ENCODE results near the gene CHAT. TPM values are rescaled to one million over a fixed set of nuclear protein-coding genes. Genes with fewer than 3 reads are reported as not detected.
A peak's percentile ranks its signal among the peaks of the same experiment; 100 is the strongest.
"Not testable (repeated sequence)": the region's sequence is repeated elsewhere in the genome, so short reads cannot be mapped to it uniquely, and the experiment has no call there.

Gene CHAT
- total RNA-seq, 1 donor from 2014 or later: not detected

DNA sequence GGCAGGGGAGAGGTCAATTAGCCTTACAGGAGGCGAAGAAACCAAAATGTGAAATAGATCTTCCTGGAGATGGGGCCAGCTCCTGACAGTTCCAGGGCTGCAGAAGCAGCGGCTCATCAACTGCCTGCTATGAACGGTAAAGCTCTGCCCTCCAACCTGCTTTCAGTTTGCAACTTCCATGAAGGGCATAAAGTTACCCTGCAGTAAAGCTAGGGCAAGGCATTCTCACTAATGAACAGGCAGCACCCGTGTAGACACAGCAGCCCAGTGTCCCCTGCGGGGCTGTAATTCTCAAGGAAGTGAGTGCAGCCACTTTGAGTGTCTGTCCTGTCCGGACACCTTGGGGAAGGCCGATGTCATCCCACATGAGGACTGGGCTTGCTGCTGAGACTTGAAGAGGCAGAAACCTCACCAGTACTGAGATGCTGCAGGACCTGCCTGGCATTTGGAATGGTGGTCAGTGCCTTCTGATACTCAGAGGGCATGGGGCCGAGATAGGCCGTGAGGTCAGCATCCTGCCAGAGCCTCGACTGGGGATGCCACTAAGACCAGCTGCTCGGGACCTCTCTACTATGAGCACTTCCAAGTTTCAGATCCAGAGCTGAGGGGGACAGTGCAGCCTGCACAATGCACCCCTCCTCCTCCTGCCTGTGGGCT is 39.6 kb downstream of the CHAT start:
- no peak for DNase-seq

- DNase-seq: no peak
Observed at GRCh38 chr10:49654036-49654693, 40.3 kb downstream of the CHAT start.

- no peak for DNase-seq
Observed at GRCh38 chr10:49655099-49655498, 41.3 kb downstream of the CHAT start.

GRCh38 chr10:49656845-49657493 is 43.1 kb downstream of the CHAT start:
- no peak for DNase-seq

DNA sequence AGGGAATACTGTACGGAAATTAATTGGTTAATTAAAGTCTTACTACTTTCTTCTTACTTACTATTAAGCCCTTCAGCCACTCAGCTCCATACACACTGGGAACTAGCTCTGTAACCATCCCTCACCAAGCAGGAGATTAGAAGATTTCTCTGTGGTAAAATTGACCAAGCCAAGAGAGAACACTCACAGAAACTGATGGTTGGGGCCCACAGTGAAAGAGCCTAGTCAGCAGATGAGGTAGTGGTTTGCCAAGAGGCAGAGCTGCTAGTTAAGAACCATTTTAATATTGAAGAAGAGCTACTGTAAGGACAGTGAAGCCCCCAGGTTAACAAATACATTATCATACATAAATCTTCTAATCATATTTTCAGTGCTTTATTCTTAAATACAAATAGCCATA is 43.8 kb downstream of the CHAT start:
- DNase-seq: no peak

DNA sequence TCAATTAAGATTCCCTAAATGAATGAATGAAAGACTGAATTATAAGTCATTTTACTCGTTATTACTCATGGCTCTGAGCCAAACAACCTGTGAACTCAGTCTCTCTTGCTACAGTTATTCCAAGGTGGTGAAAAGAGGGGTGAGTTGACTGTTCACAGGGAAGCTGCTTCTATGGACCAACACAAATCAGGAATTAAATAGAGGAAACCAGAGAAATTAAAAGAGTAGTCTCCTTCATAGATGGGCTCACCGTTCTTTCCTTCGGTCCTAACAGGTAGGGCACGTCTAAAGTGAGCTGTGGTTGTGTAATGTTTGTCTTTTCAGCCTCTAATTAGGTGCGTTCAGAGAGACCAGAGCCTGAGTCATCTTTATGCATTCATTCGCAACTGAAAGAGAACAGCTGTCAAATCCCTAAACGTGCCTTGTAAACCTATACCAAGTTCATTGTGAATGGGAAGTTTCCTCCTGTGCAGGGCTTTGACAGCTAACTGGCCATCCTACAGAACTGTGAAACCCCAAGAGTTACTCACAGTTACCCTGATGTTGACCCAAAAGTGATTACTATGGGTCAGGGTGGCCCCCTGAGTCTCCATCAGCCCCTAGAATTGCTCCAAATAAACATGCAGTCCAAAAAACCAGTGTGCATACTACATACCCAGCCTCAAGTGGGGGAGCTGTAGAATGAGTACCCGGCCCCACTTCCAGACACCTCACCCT is 47.5 kb downstream of the CHAT start:
- DNase-seq: no peak

DNA sequence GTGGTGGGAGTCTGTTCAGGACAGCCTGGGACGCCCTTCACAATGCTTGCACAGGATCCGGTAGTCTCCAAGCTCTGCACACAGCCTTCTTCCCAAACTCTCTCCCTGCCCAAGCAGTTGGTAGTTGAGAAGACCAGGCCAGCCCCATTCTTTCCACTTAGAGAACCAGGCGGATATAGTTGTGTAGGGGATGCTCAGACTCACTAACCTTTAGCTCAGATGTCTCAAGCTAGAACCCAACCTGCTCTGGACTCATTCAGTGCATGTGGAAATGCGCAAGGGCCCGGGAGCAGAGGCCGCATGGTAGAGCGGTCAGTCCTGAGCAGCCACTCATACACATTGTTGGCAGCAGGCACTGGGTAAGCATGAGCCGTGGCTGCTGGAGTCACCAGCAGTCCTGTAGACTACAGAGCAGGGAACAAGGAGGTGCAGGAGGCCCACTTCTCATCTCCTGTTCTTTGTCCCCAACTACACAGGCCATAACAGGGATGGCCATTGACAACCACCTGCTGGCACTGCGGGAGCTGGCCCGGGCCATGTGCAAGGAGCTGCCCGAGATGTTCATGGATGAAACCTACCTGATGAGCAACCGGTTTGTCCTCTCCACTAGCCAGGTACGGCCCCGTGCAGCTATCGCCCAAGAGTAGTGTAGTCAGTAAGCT is 48.5 kb downstream of the CHAT start:
- no peak for DNase-seq

DNA sequence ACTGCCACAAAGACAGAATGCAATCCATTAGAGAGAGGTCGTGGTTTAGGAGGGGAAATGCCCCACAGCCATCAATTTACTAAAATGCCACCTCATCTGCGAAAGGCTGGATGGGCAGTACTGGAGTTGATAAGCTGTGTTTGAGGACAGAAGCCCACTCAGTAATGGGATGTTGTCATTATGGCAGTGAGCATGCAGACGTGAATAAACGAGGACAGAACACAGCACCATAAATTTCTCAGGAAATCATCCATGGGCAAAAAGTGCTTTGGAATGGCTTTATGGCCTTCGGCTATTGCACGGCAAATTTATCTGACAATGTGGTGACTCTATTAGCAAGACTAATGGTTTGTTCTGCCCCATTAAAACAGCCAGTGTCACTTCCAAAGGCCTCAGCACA is 49.8 kb downstream of the CHAT start:
- no peak for DNase-seq

- DNase-seq: no peak
Observed at GRCh38 chr10:49664006-49664841, 50.4 kb downstream of the CHAT start.

DNA sequence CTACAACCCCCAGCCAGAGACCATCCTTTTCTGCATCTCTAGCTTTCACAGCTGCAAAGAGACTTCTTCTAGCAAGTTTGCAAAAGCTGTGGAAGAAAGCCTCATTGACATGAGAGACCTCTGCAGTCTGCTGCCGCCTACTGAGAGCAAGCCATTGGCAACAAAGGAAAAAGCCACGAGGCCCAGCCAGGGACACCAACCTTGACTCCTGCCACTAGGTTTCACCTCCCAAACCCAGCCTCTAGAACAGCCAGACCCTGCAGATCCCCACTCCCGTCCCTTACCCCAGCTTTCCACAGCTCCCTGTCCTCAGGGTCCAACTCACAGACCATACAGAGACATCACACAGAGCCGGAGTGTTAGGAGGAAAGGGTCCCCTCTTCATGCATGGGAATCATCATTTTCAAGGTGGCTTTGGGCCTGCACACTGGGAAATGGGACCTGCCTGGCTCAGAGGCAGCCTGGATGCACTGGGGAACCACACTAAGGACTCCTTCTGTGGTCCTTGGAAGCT is 51.1 kb downstream of the CHAT start:
- DNase-seq: no peak

DNA sequence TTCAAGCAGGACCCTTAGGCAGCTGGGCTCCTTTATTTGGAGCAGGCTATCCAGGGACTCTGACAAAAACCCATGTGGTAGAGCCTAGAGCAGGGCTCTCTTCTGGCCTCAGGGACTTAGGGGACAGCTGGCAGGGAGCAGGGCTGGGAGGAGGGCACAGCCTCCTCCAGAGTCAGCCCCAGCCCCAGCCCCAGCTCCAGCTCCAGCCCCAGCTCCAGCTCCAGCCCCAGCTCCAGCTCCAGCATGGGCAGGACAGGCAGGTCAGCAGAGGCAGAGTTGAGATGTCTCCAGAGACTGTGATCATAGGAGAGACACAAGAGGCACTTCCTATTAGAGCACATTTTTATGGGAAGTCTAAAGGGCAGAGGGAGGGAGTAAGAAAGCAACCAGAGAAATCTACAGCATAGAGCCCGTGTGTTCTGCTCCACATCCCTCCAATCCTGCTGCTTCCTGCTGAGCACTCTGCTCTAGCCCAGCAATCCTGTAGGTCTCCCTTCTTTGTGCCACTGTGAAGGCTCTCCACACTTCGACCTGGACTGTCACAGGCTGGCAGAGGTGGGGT is 52.3 kb downstream of the CHAT start:
- no peak for DNase-seq

DNA sequence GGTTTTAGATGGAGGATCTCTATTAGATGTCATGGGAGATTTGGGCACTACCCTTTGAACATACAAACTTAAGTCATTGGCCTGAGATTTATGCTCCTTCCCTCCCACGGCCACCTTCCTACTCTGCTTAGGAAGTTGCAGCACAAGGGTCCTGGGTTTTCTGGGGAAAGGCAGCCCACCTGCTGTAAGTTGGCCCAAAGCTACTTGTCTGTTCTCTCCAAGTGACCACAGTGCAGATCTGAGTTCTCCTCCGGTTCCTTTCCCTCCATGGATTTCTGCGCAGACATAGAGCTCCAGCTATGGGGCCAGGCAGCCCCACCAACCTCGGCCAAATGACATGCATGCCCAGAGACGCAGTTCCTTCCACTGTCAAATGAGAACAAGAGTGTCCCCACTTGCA is 52.8 kb downstream of the CHAT start:
- DNase-seq: no peak

- no peak for DNase-seq
Observed at GRCh38 chr10:49667991-49668390, 54.2 kb downstream of the CHAT start.

GRCh38 chr10:49668684-49669083 is 54.8 kb downstream of the CHAT start:
- no peak for DNase-seq

DNA sequence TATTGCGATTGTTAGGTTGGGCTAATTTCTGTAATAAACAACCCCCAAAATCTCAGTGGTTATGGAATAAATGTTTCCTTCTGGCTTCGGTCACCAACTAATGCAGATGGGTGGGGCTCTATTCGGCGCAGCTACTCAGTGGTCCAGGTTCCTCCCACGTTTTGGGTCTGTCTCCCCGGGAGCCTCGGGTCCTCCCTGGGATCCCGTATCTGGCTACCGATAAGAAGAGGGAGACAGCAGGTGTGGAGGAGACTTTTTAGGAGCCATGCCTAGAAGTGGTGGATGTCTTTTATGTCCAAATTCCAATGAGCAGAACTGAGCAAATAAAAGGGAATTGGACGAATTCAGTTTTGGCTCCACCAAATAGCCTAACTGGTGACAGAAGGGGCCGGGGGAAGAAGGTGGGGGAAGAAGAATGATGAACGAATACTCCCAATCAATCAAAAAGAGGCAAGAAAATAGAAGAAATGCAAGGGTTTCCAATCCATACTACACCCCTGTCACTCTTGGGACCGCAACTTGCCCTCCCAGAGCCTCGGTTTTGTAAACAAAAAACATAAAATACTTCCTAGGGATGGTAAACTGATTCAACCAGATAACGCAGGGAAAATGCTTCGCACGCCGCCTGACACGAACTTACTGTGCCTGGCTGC is 65.1 kb downstream of the CHAT start:
- DNase-seq: no peak

- DNase-seq: peak; percentile 61
Observed at GRCh38 chr10:49679480-49679893, 65.7 kb downstream of the CHAT start, which contains the start of gene C10orf53. TSS of gene C10orf53 (plus strand) at chr10:49679651. CDS start at chr10:49679698, 47 bp downstream.

- not testable (repeated sequence) for DNase-seq
Observed at GRCh38 chr10:49682449-49682848, 68.6 kb downstream of the CHAT start.

- no peak for DNase-seq
Observed at GRCh38 chr10:49682879-49683278, 69.0 kb downstream of the CHAT start.

DNA sequence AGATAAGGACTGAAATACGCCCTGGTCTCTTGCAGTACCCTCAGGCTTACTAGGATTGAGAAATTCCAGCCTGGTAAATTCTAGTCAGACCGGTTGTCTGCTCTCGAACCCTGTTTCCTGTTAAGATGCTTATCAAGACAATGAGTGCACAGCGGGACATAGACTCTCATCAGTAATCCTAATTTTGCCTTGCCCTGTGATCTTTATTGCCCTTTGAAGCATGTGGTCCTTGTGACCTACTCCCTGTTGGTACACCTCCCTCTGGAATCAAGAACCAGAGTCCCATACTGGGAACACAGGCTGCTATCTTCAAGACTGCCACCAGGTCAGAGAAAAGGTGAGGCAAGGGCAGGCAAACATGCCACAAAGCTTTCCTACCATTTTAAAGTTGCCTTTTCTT is 72.8 kb downstream of the CHAT start:
- no peak for DNase-seq

DNA sequence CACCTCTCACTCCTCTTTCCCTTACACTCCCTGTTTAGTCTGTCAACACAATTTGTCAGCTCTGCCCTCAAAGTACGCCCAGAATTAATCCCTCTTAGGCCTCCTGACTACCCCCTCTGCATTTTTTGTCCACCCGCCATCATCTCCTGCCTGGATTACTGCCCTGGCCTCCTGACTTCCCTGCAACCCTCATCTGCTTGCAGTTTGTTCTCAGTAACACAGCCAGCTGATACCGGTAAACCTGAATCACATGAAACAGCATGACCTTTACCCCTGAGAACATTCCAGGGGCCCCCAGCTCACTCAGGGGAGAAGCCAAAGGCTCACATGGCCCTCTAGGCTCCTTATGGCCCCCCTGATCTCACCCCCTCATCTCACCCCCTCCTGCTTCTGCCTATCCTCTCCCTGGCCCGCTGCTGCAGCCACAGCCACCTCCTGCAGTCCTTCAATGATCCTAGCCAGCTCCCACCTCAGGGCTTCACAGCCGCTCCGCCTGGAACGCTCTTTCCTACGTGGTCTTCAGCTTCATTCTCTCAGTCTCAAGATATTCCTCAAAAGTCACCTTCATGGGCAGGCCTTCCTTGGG is 74.5 kb downstream of the CHAT start:
- no peak for DNase-seq
